HG02943 (cell line): ENCODE data around the gene ANKRD18B.
"Not testable (repeated sequence)": the region's sequence is repeated elsewhere in the genome, so short reads cannot be mapped to it uniquely, and the experiment has no call there.

ENCODE experiments used
- ATAC-seq: cut with Tn5 transposase; IDR thresholded peaks from one replicate; pipeline ENCODE4 v1.9.1; 2021; ENCODE audit warnings: mild to moderate bottlenecking, low read depth, moderate library complexity; ENCODE audit not compliant: unreplicated experiment

The ANKRD18B gene

GRCh38 chr9:33604249-33604648 is 80.2 kb downstream of the ANKRD18B start:
- not testable (repeated sequence) for ATAC-seq

GRCh38 chr9:33604936-33605335 is 80.9 kb downstream of the ANKRD18B start:
- ATAC-seq, result not testable (repeated sequence)

- ATAC-seq, result no peak
Measured at GRCh38 chr9:33611358-33611757, 87.3 kb downstream of the ANKRD18B start.

- ATAC-seq, result not testable (repeated sequence)
Measured at GRCh38 chr9:33612410-33612809, 88.4 kb downstream of the ANKRD18B start.

GRCh38 chr9:33614001-33614687 is 90.1 kb downstream of the ANKRD18B start:
- no peak for ATAC-seq

GRCh38 chr9:33618370-33618769 is 94.3 kb downstream of the ANKRD18B start:
- not testable (repeated sequence) for ATAC-seq

- no peak for ATAC-seq
Measured at GRCh38 chr9:33619666-33620404, 95.8 kb downstream of the ANKRD18B start.

- ATAC-seq, result no peak
Measured at GRCh38 chr9:33620738-33621439, 96.8 kb downstream of the ANKRD18B start.
